Endodermal cell (in vitro differentiated cells): ENCODE measurements around the gene ATP2A1. TPM values are rescaled to one million over a fixed set of nuclear protein-coding genes. Genes with fewer than 3 reads are reported as not detected.

Experiments used
- DNase-seq: peaks from one replicate; pipeline ENCODE4 v3.0.0-alpha.2; 2017
- H3K27ac ChIP-seq: 2 replicates; pipeline ENCODE4 v1.5.1; 2013; ENCODE audit warnings: mild to moderate bottlenecking, low read depth, low read length, moderate library complexity
- H3K27me3 ChIP-seq: 2 replicates; pipeline ENCODE4 v1.6.1; 2013; ENCODE audit warnings: mild to moderate bottlenecking, low read length, moderate library complexity; ENCODE audit not compliant: insufficient read depth, control insufficient read depth, poor library complexity, severe bottlenecking
- H3K36me3 ChIP-seq: 2 replicates; pipeline ENCODE4 v1.7.0; 2013; ENCODE audit warnings: mild to moderate bottlenecking, low read length, moderate library complexity; ENCODE audit not compliant: control insufficient read depth, insufficient read depth
- H3K4me1 ChIP-seq: one replicate; pipeline ENCODE4 v1.7.0; 2013; ENCODE audit warnings: low read length; ENCODE audit not compliant: control insufficient read depth, insufficient read depth
- H3K4me3 ChIP-seq: 2 replicates; pipeline ENCODE4 v1.5.1; 2013; ENCODE audit warnings: mild to moderate bottlenecking, low read length, moderate library complexity
- H3K9ac ChIP-seq: 2 replicates; pipeline ENCODE4 v1.6.1; 2013; ENCODE audit warnings: mild to moderate bottlenecking, low read length, moderate library complexity; ENCODE audit not compliant: poor library complexity, severe bottlenecking; ENCODE audit errors: extremely low read depth
- H3K9me3 ChIP-seq: 2 replicates; pipeline ENCODE4 v1.6.1; 2013; ENCODE audit warnings: mild to moderate bottlenecking, low read length, moderate library complexity; ENCODE audit not compliant: control insufficient read depth
- H3K27ac Mint-ChIP-seq: 2 replicates; pipeline ENCODE4 v1.8.0; 2020; ENCODE audit warnings: mixed read lengths
- H3K27me3 Mint-ChIP-seq: 2 replicates; pipeline ENCODE4 v1.8.0; 2021; ENCODE audit warnings: mild to moderate bottlenecking, mixed read lengths; ENCODE audit not compliant: insufficient read depth
- H3K36me3 Mint-ChIP-seq: 2 replicates; pipeline ENCODE4 v1.8.0; 2020; ENCODE audit warnings: low read depth, mixed read lengths
- H3K4me1 Mint-ChIP-seq: 2 replicates; pipeline ENCODE4 v1.8.0; 2020; ENCODE audit warnings: mixed read lengths
- H3K4me3 Mint-ChIP-seq: 2 replicates; pipeline ENCODE4 v1.8.0; 2020; ENCODE audit warnings: mild to moderate bottlenecking, moderate library complexity, mixed read lengths
- H3K9me3 Mint-ChIP-seq: 2 replicates; pipeline ENCODE4 v1.8.0; 2020; ENCODE audit warnings: mild to moderate bottlenecking, mixed read lengths
- WGBS, 2 experiments: methylation state at CpG; one replicate each; pipeline versions ENCODE4 v1.1.5 to v1.1.7; 2013; ENCODE audit warnings: missing lambda C conversion rate in 2 of 2, mixed read lengths in 1 of 2; ENCODE audit not compliant: insufficient coverage in 1 of 2, insufficient read length in 1 of 2; 5-methylcytosine and 5-hydroxymethylcytosine counted together
- total RNA-seq, 2 donors: library from RNA; stranded (reverse); fragmentation: NEBNext Ultra II Directional in 1 of 2; extraction: Animal tissue kit (Norgen Biotek cat#: 25700) in 1 of 2; gene quantifications; 2 replicates in 1 of 2; 3 replicates in 1 of 2; pipeline ENCODE4 v1.2.1, GENCODE V29; 2021
- TF ChIP-seq, protein P1 (sequence below): fragments of 200-600 bp; sonication (generic); conservative IDR thresholded peaks from 2 replicates; pipeline ENCODE4 v1.5.0; 2021; ENCODE audit warnings: antibody characterized with exemption, mild to moderate bottlenecking

ATP2A1 gene
- total RNA-seq, 2 donors from 2014 or later = 4.7 to 7.7 TPM

DNA sequence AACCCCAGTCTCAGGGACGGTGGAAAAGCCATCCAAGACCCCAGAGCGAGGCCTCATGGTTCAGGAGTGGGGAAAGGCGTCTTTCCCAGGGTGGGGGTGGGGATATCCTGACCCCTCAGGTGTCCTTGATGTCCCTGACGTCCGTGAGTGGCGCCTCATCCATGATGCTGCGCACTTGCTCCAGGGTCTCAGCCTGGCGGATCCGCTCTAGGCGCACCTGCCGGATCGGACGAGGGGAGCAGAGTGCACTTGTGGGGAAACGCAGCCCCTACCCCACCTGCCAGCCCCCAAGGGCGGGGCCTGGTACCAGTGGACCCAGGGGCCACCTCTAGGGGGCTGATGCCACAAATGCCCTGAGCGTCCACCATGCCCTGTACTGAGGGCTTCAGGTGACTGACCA, 26.5 kb downstream of the ATP2A1 start:
- Histone ChIP-seq H3K27me3 (no peaks in the 10 kb centered on the region), H3K4me1 (no peaks in the 10 kb centered on the region), H3K9ac (no peak overlapping the region), H3K9me3 (no peaks in the 10 kb centered on the region), H3K27ac (no peak overlapping the region), H3K4me3 (no peak overlapping the region), H3K36me3 (peaks cover 4% of the 10 kb centered on the region)
- no peaks in the 10 kb centered on the region for H3K4me1 Mint-ChIP-seq
- TF ChIP-seq, protein P1, sequence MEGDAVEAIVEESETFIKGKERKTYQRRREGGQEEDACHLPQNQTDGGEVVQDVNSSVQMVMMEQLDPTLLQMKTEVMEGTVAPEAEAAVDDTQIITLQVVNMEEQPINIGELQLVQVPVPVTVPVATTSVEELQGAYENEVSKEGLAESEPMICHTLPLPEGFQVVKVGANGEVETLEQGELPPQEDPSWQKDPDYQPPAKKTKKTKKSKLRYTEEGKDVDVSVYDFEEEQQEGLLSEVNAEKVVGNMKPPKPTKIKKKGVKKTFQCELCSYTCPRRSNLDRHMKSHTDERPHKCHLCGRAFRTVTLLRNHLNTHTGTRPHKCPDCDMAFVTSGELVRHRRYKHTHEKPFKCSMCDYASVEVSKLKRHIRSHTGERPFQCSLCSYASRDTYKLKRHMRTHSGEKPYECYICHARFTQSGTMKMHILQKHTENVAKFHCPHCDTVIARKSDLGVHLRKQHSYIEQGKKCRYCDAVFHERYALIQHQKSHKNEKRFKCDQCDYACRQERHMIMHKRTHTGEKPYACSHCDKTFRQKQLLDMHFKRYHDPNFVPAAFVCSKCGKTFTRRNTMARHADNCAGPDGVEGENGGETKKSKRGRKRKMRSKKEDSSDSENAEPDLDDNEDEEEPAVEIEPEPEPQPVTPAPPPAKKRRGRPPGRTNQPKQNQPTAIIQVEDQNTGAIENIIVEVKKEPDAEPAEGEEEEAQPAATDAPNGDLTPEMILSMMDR = no peak
- no peaks in the 10 kb centered on the region for H3K9me3 Mint-ChIP-seq
- no peaks in the 10 kb centered on the region for H3K27me3 Mint-ChIP-seq
- peaks cover 7% of the 10 kb centered on the region for H3K36me3 Mint-ChIP-seq
- H3K4me3 Mint-ChIP-seq = no peak overlapping the region
- DNase-seq = no peak
- 93 to 100% methylated on average over 10 to 16 of the region's 16 CpGs for WGBS, 2 experiments
- H3K27ac Mint-ChIP-seq = no peak overlapping the region

- Histone ChIP-seq H3K4me3 (no peak overlapping the region), H3K9ac (no peak overlapping the region), H3K9me3 (no peaks in the 10 kb centered on the region), H3K27ac (peak overlapping the region; percentile 44), H3K36me3 (peaks cover 4% of the 10 kb centered on the region), H3K4me1 (no peaks in the 10 kb centered on the region), H3K27me3 (no peaks in the 10 kb centered on the region)
- no peaks in the 10 kb centered on the region for H3K4me1 Mint-ChIP-seq
- H3K36me3 Mint-ChIP-seq = peaks cover 9% of the 10 kb centered on the region
- WGBS, 2 experiments = 93 to 100% methylated on average over 1 to 7 of the region's 9 CpGs
- no peak overlapping the region for H3K4me3 Mint-ChIP-seq
- no peaks in the 10 kb centered on the region for H3K9me3 Mint-ChIP-seq
- no peak overlapping the region for H3K27ac Mint-ChIP-seq
- no peak for DNase-seq
- TF ChIP-seq, protein P1 = no peak
- no peaks in the 10 kb centered on the region for H3K27me3 Mint-ChIP-seq
These were observed 27.0 kb downstream of the ATP2A1 start for GRCh38 chr16:28905229-28905754.

- H3K4me3 ChIP-seq = no peak overlapping the region
- H3K27me3 ChIP-seq = no peaks in the 10 kb centered on the region
- Mint-ChIP-seq H3K27me3 (no peaks in the 10 kb centered on the region), H3K4me3 (no peak overlapping the region), H3K27ac (no peak overlapping the region), H3K4me1 (no peaks in the 10 kb centered on the region), H3K9me3 (no peaks in the 10 kb centered on the region), H3K36me3 (peaks cover 9% of the 10 kb centered on the region)
- H3K36me3 ChIP-seq = peaks cover 4% of the 10 kb centered on the region
- TF ChIP-seq, protein P1 = no peak
- WGBS, 2 experiments = 85 to 90% methylated on average over 6 to 23 of the region's 24 CpGs
- H3K4me1 ChIP-seq = no peaks in the 10 kb centered on the region
- H3K27ac ChIP-seq = peak overlapping the region; percentile 44
- no peak overlapping the region for H3K9ac ChIP-seq
- DNase-seq = no peak
- no peaks in the 10 kb centered on the region for H3K9me3 ChIP-seq
These were observed 27.6 kb downstream of the ATP2A1 start for GRCh38 chr16:28905800-28906372.
